ENCODE measurements around the gene MAGI2.

DNA sequence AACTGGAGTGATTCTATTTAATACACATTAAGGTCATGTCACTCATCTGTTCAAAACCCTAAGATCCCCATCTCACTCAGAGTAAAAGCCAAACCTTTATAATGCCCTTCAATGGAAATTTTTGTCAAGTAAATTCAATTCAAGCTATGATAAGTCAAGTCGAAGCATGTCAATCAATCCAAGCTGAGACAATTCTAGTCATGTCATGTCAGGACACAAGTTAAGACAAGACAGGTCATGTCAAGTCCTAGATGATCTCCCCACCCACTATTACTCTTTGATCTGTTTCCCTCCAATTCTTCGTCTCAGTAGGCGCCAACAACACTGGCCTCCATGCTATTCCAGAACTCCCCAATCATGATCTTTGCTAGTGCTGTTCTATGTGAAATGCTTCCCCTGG is 141.4 kb downstream of the MAGI2 start:
- TF ChIP-seq RAD21 (IDR thresholded peaks at IDR 0.05; ENCODE audit: low read depth) (no peak), POLR2AphosphoS5 (IDR thresholded peaks at IDR 0.05; ENCODE audit: low read depth, low read length) (no peak), ZNF274 (IDR thresholded peaks at IDR 0.05; ENCODE audit: low read depth, low read length) (no peak), POLR2A (IDR thresholded peaks at IDR 0.05; ENCODE audit: borderline replicate concordance, extremely low read depth, insufficient read depth, insufficient read length) (no peak), SIN3A (IDR thresholded peaks at IDR 0.05; ENCODE audit: low read depth) (no peak), EZH2 (IDR thresholded peaks at IDR 0.05) (no peak)
- TF ChIP-seq, protein P1, sequence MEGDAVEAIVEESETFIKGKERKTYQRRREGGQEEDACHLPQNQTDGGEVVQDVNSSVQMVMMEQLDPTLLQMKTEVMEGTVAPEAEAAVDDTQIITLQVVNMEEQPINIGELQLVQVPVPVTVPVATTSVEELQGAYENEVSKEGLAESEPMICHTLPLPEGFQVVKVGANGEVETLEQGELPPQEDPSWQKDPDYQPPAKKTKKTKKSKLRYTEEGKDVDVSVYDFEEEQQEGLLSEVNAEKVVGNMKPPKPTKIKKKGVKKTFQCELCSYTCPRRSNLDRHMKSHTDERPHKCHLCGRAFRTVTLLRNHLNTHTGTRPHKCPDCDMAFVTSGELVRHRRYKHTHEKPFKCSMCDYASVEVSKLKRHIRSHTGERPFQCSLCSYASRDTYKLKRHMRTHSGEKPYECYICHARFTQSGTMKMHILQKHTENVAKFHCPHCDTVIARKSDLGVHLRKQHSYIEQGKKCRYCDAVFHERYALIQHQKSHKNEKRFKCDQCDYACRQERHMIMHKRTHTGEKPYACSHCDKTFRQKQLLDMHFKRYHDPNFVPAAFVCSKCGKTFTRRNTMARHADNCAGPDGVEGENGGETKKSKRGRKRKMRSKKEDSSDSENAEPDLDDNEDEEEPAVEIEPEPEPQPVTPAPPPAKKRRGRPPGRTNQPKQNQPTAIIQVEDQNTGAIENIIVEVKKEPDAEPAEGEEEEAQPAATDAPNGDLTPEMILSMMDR (IDR thresholded peaks at IDR 0.05 in 2 of 3, conservative IDR thresholded peaks at IDR 0.05 in 1 of 3; ENCODE audit: borderline replicate concordance in 1 of 3, insufficient read depth in 1 of 3, low read depth in 2 of 3, low read length in 2 of 3): no peak
